Measurements from ENCODE around the gene MSRB1.

The MSRB1 gene

DNA sequence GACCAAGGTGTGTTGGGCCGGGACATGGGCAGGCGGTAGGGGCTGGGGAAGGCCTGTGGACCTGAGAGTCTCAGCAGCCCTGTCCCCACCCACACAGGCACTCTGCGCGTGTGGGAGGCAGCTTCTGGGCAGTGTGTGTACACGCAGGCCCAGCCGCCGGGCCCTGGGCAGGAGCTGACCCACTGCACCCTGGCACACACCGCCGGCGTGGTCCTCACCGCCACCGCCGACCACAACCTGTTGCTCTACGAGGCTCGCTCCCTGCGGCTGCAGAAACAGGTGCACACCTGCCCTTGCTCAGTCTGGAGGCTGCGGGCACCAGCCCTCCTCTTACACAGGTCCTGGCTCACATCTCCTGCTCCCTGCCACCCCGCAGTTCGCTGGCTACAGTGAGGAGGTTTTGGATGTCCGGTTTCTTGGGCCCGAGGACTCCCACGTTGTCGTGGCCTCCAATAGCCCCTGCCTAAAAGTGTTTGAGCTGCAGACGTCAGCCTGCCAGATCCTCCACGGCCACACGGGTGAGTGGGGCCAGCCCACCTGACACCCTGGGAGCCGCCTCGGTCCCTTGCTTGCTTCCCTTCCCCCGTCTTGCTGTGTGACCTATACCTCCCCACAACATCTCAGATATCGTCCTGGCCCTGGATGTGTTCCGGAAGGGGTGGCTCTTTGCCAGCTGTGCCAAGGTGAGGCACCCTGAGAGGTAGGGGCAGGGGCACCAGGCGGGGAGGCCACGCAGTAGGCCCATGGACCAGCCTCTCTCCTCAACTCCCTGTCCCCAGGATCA is 32.6 kb upstream of the MSRB1 start:
- no peak for TF ChIP-seq JUND (IDR thresholded peaks at IDR 0.05; ENCODE audit: low read depth)
- no peak for DNase-seq (ENCODE audit: low read depth in 1 of 2, low spot score in 1 of 2)
- in situ Hi-C loops (cut with HindIII; ENCODE audit: low pct_unique_long_range_greater_than_20kb, low sequenced_read_pairs): no loop called here

GRCh38 chr16:1974157-1975070 is 31.4 kb upstream of the MSRB1 start:
- in situ Hi-C loops (cut with HindIII; ENCODE audit: low pct_unique_long_range_greater_than_20kb, low sequenced_read_pairs): no loop called here
- DNase-seq (ENCODE audit: low read depth in 1 of 2, low spot score in 1 of 2): no peak
- no peak for TF ChIP-seq JUND (IDR thresholded peaks at IDR 0.05; ENCODE audit: low read depth)

GRCh38 chr16:1973461-1974156 is 30.6 kb upstream of the MSRB1 start:
- in situ Hi-C loops (cut with HindIII; ENCODE audit: low pct_unique_long_range_greater_than_20kb, low sequenced_read_pairs): no loop called here
- DNase-seq (ENCODE audit: low read depth in 1 of 2, low spot score in 1 of 2): no peak
- no peak for TF ChIP-seq JUND (IDR thresholded peaks at IDR 0.05; ENCODE audit: low read depth)

GRCh38 chr16:1972490-1972877 is 29.5 kb upstream of the MSRB1 start:
- DNase-seq (ENCODE audit: low read depth in 1 of 2, low spot score in 1 of 2): no peak
- TF ChIP-seq JUND (IDR thresholded peaks at IDR 0.05; ENCODE audit: low read depth): no peak

DNA sequence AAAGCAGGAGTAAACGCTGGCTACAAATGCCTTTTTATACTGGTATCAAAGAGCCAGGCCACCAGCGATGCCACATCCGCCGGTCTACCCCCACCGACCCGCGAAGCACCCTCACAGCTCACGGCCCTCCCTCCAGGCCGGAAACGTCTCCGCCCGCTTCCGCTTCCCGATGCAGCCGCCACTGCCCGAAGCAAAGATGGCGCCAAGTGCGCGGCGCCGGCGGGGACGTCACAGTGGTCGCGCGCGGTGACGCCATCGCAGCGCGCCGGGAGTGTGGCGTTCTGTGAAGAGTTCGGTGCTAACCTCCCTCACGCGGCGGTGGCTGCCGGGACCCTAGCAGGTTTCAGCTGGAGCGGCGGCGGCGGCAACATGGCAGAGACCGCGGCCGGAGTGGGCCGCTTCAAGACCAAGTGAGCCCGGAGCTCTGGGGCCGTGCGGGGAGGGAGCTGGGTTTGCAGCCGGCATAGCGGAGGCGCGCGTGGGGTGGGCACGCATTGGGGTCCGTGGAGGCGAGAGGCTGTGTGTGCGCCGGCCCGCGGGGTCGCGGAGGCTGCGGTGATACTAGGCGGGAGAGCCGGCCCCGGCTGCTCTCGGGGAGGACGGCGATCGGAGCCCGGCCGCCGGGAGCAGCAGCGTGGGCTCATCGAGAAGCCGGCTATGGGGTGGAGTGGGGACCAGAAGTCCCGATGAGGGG is 28.9 kb upstream of the MSRB1 start, which contains the start of gene TBL3:
Gene TBL3, plus strand, starts transcription at position 258 of the 694 bp plus-strand sequence. Its CDS starts 112 bp downstream, at position 370.
- peak; percentile 90 to 96 for DNase-seq (ENCODE audit: low read depth in 1 of 2, low spot score in 1 of 2)
- in situ Hi-C loops (cut with HindIII; ENCODE audit: low pct_unique_long_range_greater_than_20kb, low sequenced_read_pairs): no loop called here
- no peak for TF ChIP-seq JUND (IDR thresholded peaks at IDR 0.05; ENCODE audit: low read depth)

More at GRCh38 chr16:1972490-1972877, 29.5 kb upstream of the MSRB1 start:
- in situ Hi-C loops (cut with HindIII; ENCODE audit: low pct_unique_long_range_greater_than_20kb, low sequenced_read_pairs): no loop called here

GRCh38 chr16:1968146-1968953 is 25.4 kb upstream of the MSRB1 start:
- DNase-seq (ENCODE audit: low read depth in 1 of 2, low spot score in 1 of 2): no peak
- in situ Hi-C loops (cut with HindIII; ENCODE audit: low pct_unique_long_range_greater_than_20kb, low sequenced_read_pairs): no loop called here
- no peak for TF ChIP-seq JUND (IDR thresholded peaks at IDR 0.05; ENCODE audit: low read depth)

DNA sequence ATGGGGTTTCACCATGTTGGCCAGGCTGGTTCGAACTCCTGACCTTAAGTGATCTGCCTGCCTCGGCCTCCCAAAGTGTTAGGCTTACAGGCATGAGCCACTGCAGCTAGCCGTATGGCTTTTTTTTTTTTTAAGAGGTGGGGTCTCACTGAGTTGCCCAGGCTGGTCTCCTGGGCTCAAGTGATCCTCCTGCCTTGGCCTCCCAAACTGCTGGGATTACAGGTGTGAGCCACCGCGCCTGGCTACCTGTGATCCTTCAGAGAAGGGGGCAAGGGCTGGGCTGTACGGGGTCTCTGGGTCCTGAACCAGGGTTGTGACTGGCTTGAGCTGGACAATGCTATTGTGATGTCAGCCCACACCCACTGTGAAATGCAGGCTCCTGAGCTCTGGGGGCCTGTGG is 23.5 kb upstream of the MSRB1 start, which contains the start of gene RNF151:
Gene RNF151, plus strand, starts transcription at position 397 of the 400 bp plus-strand sequence. CDS start 26 bp downstream, outside the sequence.
- in situ Hi-C loops (cut with HindIII; ENCODE audit: low pct_unique_long_range_greater_than_20kb, low sequenced_read_pairs): no loop called here
- no peak for TF ChIP-seq JUND (IDR thresholded peaks at IDR 0.05; ENCODE audit: low read depth)
- DNase-seq (ENCODE audit: low read depth in 1 of 2, low spot score in 1 of 2): no peak

- TF ChIP-seq JUND (IDR thresholded peaks at IDR 0.05; ENCODE audit: low read depth): no peak
- in situ Hi-C loops (cut with HindIII; ENCODE audit: low pct_unique_long_range_greater_than_20kb, low sequenced_read_pairs): no loop called here
- no peak for DNase-seq (ENCODE audit: low read depth in 1 of 2, low spot score in 1 of 2)
Measured at GRCh38 chr16:1965396-1966001, 22.5 kb upstream of the MSRB1 start.

- in situ Hi-C loops (cut with HindIII; ENCODE audit: low pct_unique_long_range_greater_than_20kb, low sequenced_read_pairs): no loop called here
- TF ChIP-seq JUND (IDR thresholded peaks at IDR 0.05; ENCODE audit: low read depth): no peak
- DNase-seq (ENCODE audit: low read depth in 1 of 2, low spot score in 1 of 2): peak; percentile 99
Measured at GRCh38 chr16:1964506-1965395, 21.8 kb upstream of the MSRB1 start, which contains the start of gene RPS2. Gene RPS2, minus strand, starts transcription at chr16:1964826. Its CDS starts 201 bp downstream, at chr16:1964625.

All from T47D (cell line).